ENCODE results near the gene PSMD1. TPM values are rescaled to one million over a fixed set of nuclear protein-coding genes. Genes with fewer than 3 reads are reported as not detected.

Gene PSMD1
- 85.5 and 91.6 TPM in 2 replicates for total RNA-seq (ENCODE audit: low replicate concordance)
- long read RNA-seq, transcript PSMD1-201 (25 exons, 3,326 nt) = major isoform, 36 of 1,024 reads
- long read RNA-seq, partial matches to known transcripts = 938 of 1,024 reads
- long read RNA-seq, other reads (novel, unspliced or antisense) = 44 of 1,024 reads

GRCh38 chr2:231056453-231057416 lies at the start of gene PSMD1:
TSS of gene PSMD1 (plus strand) at chr2:231056867. CDS start at chr2:231057026, 159 bp downstream.
- TF ChIP-seq CTCF (conservative IDR thresholded peaks at IDR 0.05) = peak; percentile 95
- Mint-ChIP-seq H3K4me1 (ENCODE audit: unreplicated experiment) (peaks cover 38% of the 10 kb centered on the region), H3K27ac (peak within 1 kb of the TSS; percentile 100), H3K27me3 (peaks cover 7% of the 10 kb centered on the region), H3K4me3 (peak within 1 kb of the TSS; percentile 99), H3K9me3 (no peaks in the 10 kb centered on the region), H3K36me3 (no peaks in the 10 kb centered on the region)
- DNase-seq (ENCODE audit: extremely low spot score, unreplicated experiment) = peak; percentile 94

GRCh38 chr2:231007286-231008098 lies 49.2 kb upstream of the PSMD1 start:
- H3K4me3 Mint-ChIP-seq = no peak overlapping the region
- H3K4me1 Mint-ChIP-seq (ENCODE audit: unreplicated experiment) = peaks cover 14% of the 10 kb centered on the region
- no peak for DNase-seq (ENCODE audit: extremely low spot score, unreplicated experiment)
- TF ChIP-seq CTCF (conservative IDR thresholded peaks at IDR 0.05) = no peak
- H3K9me3 Mint-ChIP-seq = peaks cover 10% of the 10 kb centered on the region
- H3K27ac Mint-ChIP-seq = no peak overlapping the region
- peaks cover 3% of the 10 kb centered on the region for H3K36me3 Mint-ChIP-seq
- H3K27me3 Mint-ChIP-seq = peaks cover 6% of the 10 kb centered on the region

- Mint-ChIP-seq H3K9me3 (peaks cover 10% of the 10 kb centered on the region), H3K27ac (no peak overlapping the region), H3K4me1 (ENCODE audit: unreplicated experiment) (peaks cover 14% of the 10 kb centered on the region), H3K36me3 (peaks cover 3% of the 10 kb centered on the region), H3K4me3 (no peak overlapping the region), H3K27me3 (peaks cover 6% of the 10 kb centered on the region)
- no peak for DNase-seq (ENCODE audit: extremely low spot score, unreplicated experiment)
- no peak for TF ChIP-seq CTCF (conservative IDR thresholded peaks at IDR 0.05)
Measured at GRCh38 chr2:231008131-231008530, 48.5 kb upstream of the PSMD1 start.

- Mint-ChIP-seq H3K4me1 (ENCODE audit: unreplicated experiment) (peaks cover 14% of the 10 kb centered on the region), H3K9me3 (peaks cover 10% of the 10 kb centered on the region), H3K27me3 (peaks cover 4% of the 10 kb centered on the region), H3K4me3 (no peak overlapping the region), H3K36me3 (peaks cover 3% of the 10 kb centered on the region), H3K27ac (no peak overlapping the region)
- no peak for DNase-seq (ENCODE audit: extremely low spot score, unreplicated experiment)
- TF ChIP-seq CTCF (conservative IDR thresholded peaks at IDR 0.05) = no peak
Measured at GRCh38 chr2:231009236-231009919, 47.3 kb upstream of the PSMD1 start.

GRCh38 chr2:231010201-231010730 lies 46.4 kb upstream of the PSMD1 start:
- Mint-ChIP-seq H3K4me3 (no peak overlapping the region), H3K36me3 (peaks cover 3% of the 10 kb centered on the region), H3K9me3 (peaks cover 4% of the 10 kb centered on the region), H3K27ac (no peak overlapping the region), H3K27me3 (peaks cover 4% of the 10 kb centered on the region), H3K4me1 (ENCODE audit: unreplicated experiment) (peaks cover 14% of the 10 kb centered on the region)
- TF ChIP-seq CTCF (conservative IDR thresholded peaks at IDR 0.05) = no peak
- no peak for DNase-seq (ENCODE audit: extremely low spot score, unreplicated experiment)
